WI38 (cell line): ENCODE measurements around the gene PAXIP1.

Source experiments
- H3K4me3 ChIP-seq: 2 replicates; pipeline ENCODE4 v1.5.1; 2011; ENCODE audit warnings: low read depth, mild to moderate bottlenecking, control low read depth, low read length
- TF ChIP-seq, protein P1 (sequence below): IDR thresholded peaks from 2 replicates; pipeline ENCODE4 v1.5.1; 2012; ENCODE audit warnings: low read depth, mild to moderate bottlenecking, control low read depth, low read length

The PAXIP1 gene

DNA sequence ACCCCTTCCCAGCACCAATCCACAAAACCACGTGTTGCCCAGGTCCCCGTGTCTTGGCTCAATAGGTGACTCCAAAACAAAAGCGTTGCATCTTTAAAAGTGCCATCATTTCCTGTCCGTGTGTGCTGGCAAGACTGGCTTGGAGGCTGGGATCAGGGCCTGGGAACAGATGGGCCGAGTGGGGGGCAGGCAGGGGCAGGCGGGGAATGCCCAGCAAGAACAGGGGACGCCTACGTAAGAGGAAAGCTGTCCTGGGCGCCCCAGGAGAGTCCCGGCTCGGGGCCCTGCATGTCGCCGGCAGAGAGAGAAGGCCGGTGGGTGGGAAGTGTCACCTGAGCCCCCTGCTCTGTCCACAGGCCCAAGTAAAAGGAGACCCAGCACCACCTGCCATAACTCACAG lies 86.5 kb downstream of the PAXIP1 start:
- H3K4me3 ChIP-seq: no peak overlapping the region
- TF ChIP-seq, protein P1, sequence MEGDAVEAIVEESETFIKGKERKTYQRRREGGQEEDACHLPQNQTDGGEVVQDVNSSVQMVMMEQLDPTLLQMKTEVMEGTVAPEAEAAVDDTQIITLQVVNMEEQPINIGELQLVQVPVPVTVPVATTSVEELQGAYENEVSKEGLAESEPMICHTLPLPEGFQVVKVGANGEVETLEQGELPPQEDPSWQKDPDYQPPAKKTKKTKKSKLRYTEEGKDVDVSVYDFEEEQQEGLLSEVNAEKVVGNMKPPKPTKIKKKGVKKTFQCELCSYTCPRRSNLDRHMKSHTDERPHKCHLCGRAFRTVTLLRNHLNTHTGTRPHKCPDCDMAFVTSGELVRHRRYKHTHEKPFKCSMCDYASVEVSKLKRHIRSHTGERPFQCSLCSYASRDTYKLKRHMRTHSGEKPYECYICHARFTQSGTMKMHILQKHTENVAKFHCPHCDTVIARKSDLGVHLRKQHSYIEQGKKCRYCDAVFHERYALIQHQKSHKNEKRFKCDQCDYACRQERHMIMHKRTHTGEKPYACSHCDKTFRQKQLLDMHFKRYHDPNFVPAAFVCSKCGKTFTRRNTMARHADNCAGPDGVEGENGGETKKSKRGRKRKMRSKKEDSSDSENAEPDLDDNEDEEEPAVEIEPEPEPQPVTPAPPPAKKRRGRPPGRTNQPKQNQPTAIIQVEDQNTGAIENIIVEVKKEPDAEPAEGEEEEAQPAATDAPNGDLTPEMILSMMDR: no peak

DNA sequence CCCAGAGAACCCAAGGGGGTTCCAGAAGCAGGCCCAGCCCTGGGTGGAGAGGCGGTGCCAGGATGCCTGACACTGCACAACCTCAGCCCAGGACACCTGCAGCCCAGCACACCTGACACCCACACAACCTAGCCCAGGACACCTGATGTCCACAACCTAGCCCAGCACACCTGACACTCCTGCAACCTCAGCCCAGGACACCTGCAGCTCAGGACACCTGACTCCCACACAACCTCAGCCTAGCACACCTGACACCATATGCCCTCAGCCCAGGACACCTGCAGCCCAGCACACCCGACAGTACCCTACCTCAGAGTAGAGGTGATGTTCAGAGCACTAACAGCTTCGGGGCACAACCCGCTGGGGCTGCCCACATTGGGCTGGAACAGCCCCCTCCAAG lies 87.3 kb downstream of the PAXIP1 start:
- H3K4me3 ChIP-seq: no peak overlapping the region
- TF ChIP-seq, protein P1: no peak

DNA sequence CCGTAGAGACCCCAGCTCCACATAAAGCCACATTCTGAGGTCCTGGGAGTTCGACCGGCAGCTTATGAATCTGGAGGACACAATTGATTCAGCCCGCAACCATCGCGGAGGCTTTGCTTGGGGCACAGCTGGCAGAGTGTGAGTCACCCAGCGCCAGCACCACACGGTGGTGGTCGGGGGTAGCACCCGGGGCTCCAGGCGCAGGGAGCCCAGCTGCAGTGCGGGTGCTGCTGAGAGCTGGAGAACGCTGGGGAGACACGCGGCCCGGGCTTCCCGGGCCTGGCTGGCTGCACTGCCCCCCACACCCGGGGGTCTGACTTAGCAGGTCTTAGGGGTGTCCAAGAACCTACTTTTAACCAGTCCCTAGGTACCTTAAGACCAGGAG lies 87.9 kb downstream of the PAXIP1 start:
- H3K4me3 ChIP-seq: no peak overlapping the region
- TF ChIP-seq, protein P1: no peak

DNA sequence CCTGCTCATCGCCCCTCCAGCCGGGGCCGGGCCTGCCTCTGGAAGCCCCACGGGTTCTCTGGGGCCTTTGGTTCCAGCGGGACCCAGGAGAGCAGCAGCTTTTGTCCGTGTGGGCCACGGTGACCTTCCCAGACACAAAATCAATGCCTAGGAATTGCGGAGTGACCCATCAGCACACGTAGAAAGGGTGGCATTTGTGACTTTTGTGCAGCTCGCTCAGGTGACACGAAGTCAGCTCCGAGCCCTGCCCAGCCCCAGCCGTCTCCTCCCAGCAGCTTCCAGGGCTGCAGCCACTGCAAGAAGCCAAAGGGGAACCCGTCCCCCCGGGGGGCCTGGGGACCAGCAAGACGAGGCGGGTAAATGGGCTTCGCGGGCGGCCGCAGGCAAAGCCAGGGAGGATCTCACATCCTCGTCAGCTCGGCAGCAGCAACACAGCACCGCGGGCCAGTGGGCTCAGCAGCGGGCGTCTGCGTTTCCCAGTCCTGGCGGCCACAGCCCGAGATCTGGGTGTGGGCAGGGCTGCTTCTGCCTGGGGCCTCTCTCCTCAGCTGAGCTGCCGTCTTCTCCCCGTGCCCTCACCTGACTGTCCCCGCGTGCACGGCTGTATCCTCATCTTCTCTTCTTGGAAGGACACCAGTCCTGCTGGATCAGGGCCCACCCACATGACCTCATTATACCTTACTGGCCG lies 88.5 kb downstream of the PAXIP1 start:
- peak overlapping the region; percentile 34; the same call in 1 of the 2 replicates for H3K4me3 ChIP-seq
- TF ChIP-seq, protein P1: no peak

DNA sequence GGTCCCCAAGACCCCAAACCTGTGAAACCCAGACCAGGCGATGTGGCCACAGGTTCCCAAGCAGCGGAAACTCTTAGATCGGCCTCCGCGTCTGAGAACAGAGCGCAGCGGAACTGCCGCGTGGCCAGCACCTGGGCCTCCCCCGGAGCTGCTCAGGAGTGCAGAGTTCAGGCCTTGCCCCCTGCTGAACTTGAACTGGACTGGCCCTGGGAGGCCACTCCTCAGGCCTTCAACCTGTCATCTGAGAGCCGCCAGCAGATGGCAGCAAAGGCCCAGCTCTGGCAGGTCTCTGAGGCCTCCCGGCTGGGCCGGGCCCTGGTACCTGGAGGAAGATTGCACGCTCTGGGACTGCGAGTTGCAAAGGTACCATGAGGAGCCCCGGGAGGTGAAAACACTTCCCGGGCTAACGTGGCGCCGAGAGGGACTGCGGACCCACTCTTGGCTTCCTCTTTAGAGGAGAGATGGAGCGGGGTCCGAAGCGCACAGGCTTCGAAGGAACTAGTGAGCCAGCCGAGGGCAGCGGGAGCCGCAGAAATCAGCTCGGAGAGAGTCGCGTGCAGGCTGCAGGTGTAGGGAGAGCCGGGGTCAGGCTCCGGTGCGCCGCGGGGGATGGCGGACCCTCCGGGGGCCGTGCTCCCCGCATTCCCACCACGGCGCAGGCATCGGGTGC lies 89.2 kb downstream of the PAXIP1 start:
- peak overlapping the region; percentile 34 for H3K4me3 ChIP-seq
- TF ChIP-seq, protein P1: peak; percentile 87

DNA sequence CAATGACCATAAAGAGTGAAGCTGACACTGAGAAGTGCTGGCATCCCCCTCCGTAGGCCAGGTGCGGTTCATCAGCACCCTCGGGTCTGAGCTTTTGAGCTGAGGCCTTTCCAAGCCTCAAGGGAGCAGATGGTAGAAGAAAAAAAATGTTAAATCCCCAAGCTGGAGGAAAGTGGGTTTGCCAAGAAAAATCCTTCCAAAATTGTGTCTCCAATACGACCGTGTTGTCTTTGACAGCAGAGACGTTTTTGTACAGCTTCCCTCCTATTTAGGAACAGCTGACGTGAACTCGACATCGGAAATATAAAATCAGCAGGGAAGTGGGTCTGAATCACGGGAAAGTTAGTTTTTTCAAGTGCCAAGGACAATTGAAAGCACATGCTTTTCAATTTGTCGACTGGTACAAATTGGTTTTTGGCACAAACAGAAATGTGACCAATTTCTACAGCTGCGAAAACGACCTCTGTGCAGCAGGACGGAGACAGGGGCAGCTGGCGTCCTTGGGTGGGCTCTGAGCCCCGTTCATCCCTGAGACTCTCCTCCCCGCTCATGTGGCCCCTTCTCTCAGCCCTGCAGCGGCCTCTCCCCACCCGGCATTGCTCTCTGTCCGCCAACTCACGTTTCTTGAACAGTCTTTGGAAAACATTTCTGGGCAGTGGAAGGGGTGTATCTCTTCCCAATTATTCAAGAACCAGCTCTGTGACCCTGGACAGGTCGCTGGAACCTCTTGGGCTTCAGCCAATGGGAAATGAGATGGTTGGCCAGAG lies 89.9 kb downstream of the PAXIP1 start:
- TF ChIP-seq, protein P1: no peak
- no peak overlapping the region for H3K4me3 ChIP-seq
